HL-60 (cell line): ENCODE measurements around the gene MYBPHL.

Experiments used
- GABPA ChIP-seq: IDR thresholded peaks from 2 replicates; pipeline ENCODE4 v1.6.1; 2012; ENCODE audit warnings: low read depth
- POLR2AphosphoS5 ChIP-seq: IDR thresholded peaks from 2 replicates; pipeline ENCODE4 v1.6.1; 2012; ENCODE audit warnings: low read depth
- SPI1 ChIP-seq: IDR thresholded peaks from 2 replicates; pipeline ENCODE4 v1.6.1; 2012; ENCODE audit warnings: low read depth, mild to moderate bottlenecking, borderline replicate concordance
- TF ChIP-seq, protein P1 (sequence below): IDR thresholded peaks from one replicate; pipeline ENCODE4 v1.5.1; 2011; ENCODE audit warnings: low read length, control low read depth, inconsistent platforms; ENCODE audit not compliant: insufficient read depth
- TF ChIP-seq, protein P2 (sequence below): IDR thresholded peaks from 2 replicates; pipeline ENCODE4 v1.6.1; 2012; ENCODE audit warnings: low read depth; ENCODE audit not compliant: insufficient replicate concordance

DNA sequence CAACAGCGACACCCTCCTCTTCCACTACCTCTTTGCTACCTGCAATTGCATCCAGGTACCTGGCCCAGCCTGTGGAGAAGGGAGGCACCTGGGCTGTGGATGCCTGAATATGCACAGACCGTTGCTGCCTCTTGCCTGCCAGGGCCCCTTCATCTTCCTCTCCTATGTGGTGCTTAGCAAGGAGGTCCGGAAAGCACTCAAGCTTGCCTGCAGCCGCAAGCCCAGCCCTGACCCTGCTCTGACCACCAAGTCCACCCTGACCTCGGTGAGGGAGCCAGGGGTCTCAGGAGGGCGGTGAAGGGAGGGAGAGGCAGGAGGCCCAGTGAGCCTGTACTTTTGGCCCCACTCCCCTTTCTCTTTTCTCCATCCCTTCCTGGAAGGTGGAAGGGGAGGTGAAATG, 35.4 kb downstream of the MYBPHL start:
- TF ChIP-seq, protein P1, sequence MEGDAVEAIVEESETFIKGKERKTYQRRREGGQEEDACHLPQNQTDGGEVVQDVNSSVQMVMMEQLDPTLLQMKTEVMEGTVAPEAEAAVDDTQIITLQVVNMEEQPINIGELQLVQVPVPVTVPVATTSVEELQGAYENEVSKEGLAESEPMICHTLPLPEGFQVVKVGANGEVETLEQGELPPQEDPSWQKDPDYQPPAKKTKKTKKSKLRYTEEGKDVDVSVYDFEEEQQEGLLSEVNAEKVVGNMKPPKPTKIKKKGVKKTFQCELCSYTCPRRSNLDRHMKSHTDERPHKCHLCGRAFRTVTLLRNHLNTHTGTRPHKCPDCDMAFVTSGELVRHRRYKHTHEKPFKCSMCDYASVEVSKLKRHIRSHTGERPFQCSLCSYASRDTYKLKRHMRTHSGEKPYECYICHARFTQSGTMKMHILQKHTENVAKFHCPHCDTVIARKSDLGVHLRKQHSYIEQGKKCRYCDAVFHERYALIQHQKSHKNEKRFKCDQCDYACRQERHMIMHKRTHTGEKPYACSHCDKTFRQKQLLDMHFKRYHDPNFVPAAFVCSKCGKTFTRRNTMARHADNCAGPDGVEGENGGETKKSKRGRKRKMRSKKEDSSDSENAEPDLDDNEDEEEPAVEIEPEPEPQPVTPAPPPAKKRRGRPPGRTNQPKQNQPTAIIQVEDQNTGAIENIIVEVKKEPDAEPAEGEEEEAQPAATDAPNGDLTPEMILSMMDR, result no peak
- TF ChIP-seq, protein P2, sequence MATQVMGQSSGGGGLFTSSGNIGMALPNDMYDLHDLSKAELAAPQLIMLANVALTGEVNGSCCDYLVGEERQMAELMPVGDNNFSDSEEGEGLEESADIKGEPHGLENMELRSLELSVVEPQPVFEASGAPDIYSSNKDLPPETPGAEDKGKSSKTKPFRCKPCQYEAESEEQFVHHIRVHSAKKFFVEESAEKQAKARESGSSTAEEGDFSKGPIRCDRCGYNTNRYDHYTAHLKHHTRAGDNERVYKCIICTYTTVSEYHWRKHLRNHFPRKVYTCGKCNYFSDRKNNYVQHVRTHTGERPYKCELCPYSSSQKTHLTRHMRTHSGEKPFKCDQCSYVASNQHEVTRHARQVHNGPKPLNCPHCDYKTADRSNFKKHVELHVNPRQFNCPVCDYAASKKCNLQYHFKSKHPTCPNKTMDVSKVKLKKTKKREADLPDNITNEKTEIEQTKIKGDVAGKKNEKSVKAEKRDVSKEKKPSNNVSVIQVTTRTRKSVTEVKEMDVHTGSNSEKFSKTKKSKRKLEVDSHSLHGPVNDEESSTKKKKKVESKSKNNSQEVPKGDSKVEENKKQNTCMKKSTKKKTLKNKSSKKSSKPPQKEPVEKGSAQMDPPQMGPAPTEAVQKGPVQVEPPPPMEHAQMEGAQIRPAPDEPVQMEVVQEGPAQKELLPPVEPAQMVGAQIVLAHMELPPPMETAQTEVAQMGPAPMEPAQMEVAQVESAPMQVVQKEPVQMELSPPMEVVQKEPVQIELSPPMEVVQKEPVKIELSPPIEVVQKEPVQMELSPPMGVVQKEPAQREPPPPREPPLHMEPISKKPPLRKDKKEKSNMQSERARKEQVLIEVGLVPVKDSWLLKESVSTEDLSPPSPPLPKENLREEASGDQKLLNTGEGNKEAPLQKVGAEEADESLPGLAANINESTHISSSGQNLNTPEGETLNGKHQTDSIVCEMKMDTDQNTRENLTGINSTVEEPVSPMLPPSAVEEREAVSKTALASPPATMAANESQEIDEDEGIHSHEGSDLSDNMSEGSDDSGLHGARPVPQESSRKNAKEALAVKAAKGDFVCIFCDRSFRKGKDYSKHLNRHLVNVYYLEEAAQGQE, result no peak
- TF ChIP-seq GABPA, result no peak
- no peak for TF ChIP-seq POLR2AphosphoS5
- no peak for TF ChIP-seq SPI1
